HG02840 (cell line): ENCODE results near the gene USP20.
A peak's percentile ranks its signal among the peaks of the same experiment; 100 is the strongest.

Source experiments
- ATAC-seq: cut with Tn5 transposase; IDR thresholded peaks from one replicate; pipeline ENCODE4 v1.9.1; 2021; ENCODE audit warnings: mild to moderate bottlenecking, moderate library complexity, moderate number of reproducible peaks; ENCODE audit not compliant: unreplicated experiment, low FRiP score

USP20 gene

GRCh38 chr9:129822898-129823541, 12.2 kb upstream of the USP20 start:
- ATAC-seq, result no peak

GRCh38 chr9:129823542-129823934, 11.7 kb upstream of the USP20 start:
- ATAC-seq, result no peak

- ATAC-seq, result peak; percentile 95
Measured at GRCh38 chr9:129823935-129824601, 11.2 kb upstream of the USP20 start, which contains the start of gene TOR1A. Gene TOR1A, minus strand, starts transcription at chr9:129824136. Its CDS starts 51 bp downstream, at chr9:129824085.

GRCh38 chr9:129826344-129826743, 8.9 kb upstream of the USP20 start:
- no peak for ATAC-seq

GRCh38 chr9:129826759-129827158, 8.5 kb upstream of the USP20 start:
- no peak for ATAC-seq

- no peak for ATAC-seq
Measured at GRCh38 chr9:129828051-129828450, 7.2 kb upstream of the USP20 start.

- no peak for ATAC-seq
Measured at GRCh38 chr9:129828969-129829368, 6.3 kb upstream of the USP20 start.

GRCh38 chr9:129832982-129833381, 2.3 kb upstream of the USP20 start:
- no peak for ATAC-seq

GRCh38 chr9:129834489-129835127, 650 bp upstream of the USP20 start:
- peak; percentile 24 for ATAC-seq

- no peak for ATAC-seq
Measured at GRCh38 chr9:129835860-129836223, 584 bp downstream of the USP20 start.

GRCh38 chr9:129836311-129837007, 1.2 kb downstream of the USP20 start:
- no peak for ATAC-seq

- no peak for ATAC-seq
Measured at GRCh38 chr9:129838707-129839259, 3.5 kb downstream of the USP20 start.

GRCh38 chr9:129839324-129840023, 4.2 kb downstream of the USP20 start:
- ATAC-seq, result no peak

GRCh38 chr9:129840034-129840433, 4.8 kb downstream of the USP20 start:
- ATAC-seq, result no peak

- ATAC-seq, result no peak
Measured at GRCh38 chr9:129841071-129841470, 5.8 kb downstream of the USP20 start.

- ATAC-seq, result no peak
Measured at GRCh38 chr9:129845373-129845772, 10.1 kb downstream of the USP20 start.

- ATAC-seq, result no peak
Measured at GRCh38 chr9:129848712-129849441, 13.6 kb downstream of the USP20 start.

- ATAC-seq, result no peak
Measured at GRCh38 chr9:129849901-129850300, 14.6 kb downstream of the USP20 start.

- no peak for ATAC-seq
Measured at GRCh38 chr9:129850821-129851550, 15.7 kb downstream of the USP20 start.
